Fibroblast of pulmonary artery (primary cell): Measurements from ENCODE around the gene CRYBG1.

Source experiments
- DNase-seq: peaks from one replicate; pipeline ENCODE4 v3.0.0-alpha.2; 2010; ENCODE audit warnings: low read depth
- H3K4me3 ChIP-seq: replicated peaks from 2 replicates; pipeline ENCODE4 v1.5.1; 2011; ENCODE audit warnings: low read depth, mild to moderate bottlenecking, control low read depth, low read length, moderate library complexity
- TF ChIP-seq, protein P1 (sequence below): IDR thresholded peaks from 2 replicates; pipeline ENCODE4 v1.5.1; 2011; ENCODE audit warnings: mild to moderate bottlenecking, control low read depth, low read length, inconsistent platforms; ENCODE audit errors: missing control alignments

Gene CRYBG1

DNA sequence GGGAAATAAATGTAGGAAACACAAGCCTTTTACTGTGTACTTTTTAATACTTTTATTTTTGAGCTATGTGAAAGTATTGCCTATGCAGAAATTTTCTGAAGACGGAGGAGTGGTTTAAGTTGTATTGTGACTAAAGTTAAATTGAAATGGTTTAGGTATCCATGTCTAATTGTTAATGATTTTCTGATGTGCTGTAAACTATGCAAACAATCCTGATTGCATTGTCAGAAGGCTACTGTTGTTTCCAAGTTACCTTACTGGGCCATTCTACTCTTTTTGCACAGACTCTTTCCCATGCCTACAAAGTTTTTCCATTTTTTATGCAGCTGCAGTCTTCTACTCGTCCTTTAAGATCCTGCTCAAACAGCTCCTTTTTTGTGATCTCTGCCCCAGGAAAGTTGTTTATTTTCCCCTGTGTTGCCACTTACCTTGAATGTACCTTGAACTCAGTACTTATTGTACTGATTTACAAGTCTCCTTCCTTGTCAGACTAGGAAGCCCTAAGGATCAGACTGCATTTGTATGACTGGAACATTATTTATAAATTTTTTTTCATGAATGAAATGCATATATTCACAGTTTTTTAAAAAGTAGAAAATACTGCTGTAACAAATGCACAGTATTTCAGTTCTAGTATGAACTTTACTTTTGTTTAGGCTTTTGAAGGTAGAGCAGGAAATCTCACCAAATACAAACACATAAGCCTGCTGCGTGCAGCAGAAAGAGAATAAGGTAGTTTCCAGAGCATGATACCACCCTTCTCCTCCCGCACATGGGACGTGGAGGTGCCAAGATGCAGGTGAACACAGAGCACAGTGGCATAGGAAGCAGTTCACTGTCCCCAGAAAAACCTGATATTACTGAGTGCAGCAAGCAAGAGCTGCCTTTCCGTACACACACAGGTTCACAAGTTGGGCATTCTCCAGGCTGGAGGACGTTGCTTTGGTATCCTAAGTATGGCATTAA lies 97.8 kb downstream of the CRYBG1 start:
- no peak overlapping the region for H3K4me3 ChIP-seq
- DNase-seq, result no peak
- TF ChIP-seq, protein P1, sequence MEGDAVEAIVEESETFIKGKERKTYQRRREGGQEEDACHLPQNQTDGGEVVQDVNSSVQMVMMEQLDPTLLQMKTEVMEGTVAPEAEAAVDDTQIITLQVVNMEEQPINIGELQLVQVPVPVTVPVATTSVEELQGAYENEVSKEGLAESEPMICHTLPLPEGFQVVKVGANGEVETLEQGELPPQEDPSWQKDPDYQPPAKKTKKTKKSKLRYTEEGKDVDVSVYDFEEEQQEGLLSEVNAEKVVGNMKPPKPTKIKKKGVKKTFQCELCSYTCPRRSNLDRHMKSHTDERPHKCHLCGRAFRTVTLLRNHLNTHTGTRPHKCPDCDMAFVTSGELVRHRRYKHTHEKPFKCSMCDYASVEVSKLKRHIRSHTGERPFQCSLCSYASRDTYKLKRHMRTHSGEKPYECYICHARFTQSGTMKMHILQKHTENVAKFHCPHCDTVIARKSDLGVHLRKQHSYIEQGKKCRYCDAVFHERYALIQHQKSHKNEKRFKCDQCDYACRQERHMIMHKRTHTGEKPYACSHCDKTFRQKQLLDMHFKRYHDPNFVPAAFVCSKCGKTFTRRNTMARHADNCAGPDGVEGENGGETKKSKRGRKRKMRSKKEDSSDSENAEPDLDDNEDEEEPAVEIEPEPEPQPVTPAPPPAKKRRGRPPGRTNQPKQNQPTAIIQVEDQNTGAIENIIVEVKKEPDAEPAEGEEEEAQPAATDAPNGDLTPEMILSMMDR, result no peak

DNA sequence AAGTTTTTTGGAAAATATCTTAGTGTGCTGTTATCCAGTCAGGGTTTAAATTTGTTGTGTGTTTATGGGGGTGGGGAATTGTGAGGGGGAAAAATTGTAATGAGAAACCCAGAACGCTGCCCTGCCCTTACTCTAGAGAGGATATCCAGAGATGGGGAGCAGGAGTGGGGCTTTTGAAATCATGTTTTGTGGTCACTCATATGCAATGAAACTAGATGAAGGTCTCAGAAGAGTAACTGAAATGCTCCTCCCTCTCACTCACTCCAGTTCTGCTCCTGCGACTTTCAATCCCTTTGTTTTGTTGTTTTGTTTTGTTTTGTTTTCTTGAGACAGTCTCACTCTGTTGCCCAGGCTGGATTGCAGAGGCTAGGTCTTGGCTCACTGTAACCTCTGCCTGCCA lies 100.0 kb downstream of the CRYBG1 start:
- no peak for DNase-seq
- TF ChIP-seq, protein P1, result no peak
- H3K4me3 ChIP-seq, result no peak overlapping the region

DNA sequence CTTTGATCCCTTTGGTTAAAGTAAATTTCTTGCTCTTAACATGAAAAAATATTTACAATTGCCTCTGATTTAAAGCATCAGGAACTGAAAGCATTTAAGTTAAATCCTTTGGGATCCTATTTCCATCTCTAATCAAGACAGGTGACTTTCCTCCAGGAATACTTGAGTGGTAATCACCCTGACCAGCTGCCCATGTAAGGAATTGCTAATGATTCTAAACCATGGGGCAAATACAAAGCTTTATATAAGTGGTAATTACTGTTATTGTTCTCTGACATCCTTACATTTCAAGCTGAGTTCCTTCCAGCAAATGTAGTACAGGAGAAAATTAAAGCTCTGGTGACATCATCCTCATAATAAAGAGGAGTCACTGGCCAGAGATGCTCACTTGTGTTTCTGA lies 100.6 kb downstream of the CRYBG1 start:
- no peak overlapping the region for H3K4me3 ChIP-seq
- TF ChIP-seq, protein P1, result no peak
- no peak for DNase-seq

DNA sequence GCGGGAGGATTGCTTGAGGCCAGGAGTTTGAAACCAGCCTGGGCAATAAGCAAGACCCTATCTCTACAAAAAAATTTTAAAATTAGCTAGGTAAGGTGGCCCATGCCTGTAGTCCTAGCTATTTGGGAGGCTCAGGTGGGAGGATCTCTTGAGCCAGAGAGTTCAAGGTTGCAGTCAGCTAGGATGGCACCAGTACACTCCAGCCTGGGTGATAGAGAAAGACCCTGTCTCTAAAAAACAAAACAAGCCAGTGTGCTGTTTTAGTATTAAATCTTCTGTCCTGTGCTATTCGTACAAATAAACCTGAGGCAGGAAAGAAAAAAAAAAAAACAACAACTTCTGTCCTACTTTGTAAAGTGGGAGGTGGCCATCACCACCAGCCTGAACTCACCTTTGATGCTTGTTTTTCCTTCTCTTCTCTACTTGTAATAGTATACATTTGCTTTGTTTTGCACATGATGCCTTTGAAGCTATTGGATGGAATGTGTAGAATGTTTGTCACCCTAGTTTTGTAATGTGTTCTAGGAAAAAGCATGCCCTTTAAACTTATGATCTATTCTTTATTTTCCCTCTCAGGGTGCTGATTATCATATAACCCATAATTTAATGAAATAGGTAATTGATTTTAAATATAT lies 102.5 kb downstream of the CRYBG1 start:
- DNase-seq, result no peak
- TF ChIP-seq, protein P1, result no peak
- H3K4me3 ChIP-seq, result no peak overlapping the region

DNA sequence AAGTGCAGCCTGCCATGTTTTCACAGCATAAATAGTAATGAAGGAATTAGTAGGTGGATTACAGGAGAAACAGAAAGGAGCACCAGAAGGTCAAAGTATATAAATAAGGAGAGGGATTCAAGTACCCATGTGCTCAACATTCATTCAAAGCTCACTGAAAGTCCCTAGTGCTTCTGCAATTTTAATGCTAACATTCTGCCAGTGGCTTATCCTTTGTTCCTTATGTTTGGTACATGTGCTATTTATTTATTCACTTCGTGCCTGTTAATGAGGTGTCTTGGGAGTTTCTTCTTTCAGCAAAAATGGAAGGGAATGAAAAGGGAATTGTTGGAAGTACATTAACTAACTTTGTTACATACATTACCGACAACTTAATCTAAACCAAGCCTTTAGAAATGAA lies 105.7 kb downstream of the CRYBG1 start:
- DNase-seq, result no peak
- H3K4me3 ChIP-seq, result no peak overlapping the region
- TF ChIP-seq, protein P1, result no peak

DNA sequence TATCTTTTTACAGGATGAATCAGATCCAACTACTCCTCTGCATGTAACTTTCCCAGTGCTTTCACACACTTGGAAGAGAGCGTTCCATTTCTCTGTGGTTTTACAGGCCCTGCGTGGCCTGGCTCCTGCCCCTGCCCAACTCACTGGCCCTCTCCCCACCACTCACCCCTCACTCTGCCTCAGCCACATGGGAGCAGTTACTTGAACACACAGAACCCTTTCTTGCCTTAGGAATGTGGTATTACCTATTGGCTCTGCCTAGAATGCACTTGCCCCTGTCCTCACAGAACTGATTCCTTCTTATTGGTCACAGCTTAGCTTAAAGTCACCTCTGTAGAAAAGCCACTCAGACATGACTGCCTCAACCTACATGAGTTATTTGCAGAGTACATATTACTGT lies 108.4 kb downstream of the CRYBG1 start:
- no peak for DNase-seq
- TF ChIP-seq, protein P1, result no peak
- H3K4me3 ChIP-seq, result no peak overlapping the region

DNA sequence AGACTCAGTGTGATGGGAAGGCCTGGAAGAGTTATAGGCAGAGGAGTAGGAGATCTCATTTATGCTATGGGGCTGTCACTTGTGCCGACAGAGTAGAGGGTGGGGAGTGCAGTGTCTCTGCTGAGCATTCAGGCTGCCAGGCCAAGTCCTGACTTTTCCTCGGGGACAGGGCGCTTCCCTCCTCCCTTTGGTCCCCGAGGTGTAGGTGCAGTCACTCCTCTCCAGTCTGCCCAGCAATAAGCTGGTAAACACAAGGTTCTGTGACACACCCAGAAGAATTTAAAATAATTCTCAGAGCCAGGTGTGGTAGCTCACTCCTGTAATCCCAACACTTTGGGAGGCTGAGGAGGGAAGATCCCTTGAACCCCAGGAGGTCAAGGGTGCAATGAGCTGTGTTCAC lies 109.4 kb downstream of the CRYBG1 start:
- TF ChIP-seq, protein P1, result no peak
- DNase-seq, result no peak
- no peak overlapping the region for H3K4me3 ChIP-seq
